Mucosa of stomach (tissue), 1 donor: Measurements from ENCODE around the gene ASAP3.
A peak's percentile ranks its signal among the peaks of the same experiment; 100 is the strongest.

Source experiments
- H3K27me3 ChIP-seq: one replicate; pipeline ENCODE4 v1.7.0; 2013; ENCODE audit warnings: mild to moderate bottlenecking, low read length; ENCODE audit not compliant: control insufficient read depth, insufficient read depth
- H3K36me3 ChIP-seq: one replicate; pipeline ENCODE4 v1.7.0; 2013; ENCODE audit warnings: low read length; ENCODE audit not compliant: control insufficient read depth, insufficient read depth
- H3K4me1 ChIP-seq: one replicate; pipeline ENCODE4 v1.7.0; 2013; ENCODE audit warnings: mild to moderate bottlenecking, low read length; ENCODE audit not compliant: control insufficient read depth, insufficient read depth
- H3K4me3 ChIP-seq: one replicate; pipeline ENCODE4 v1.7.0; 2013; ENCODE audit warnings: low read length
- H3K9ac ChIP-seq: one replicate; pipeline ENCODE4 v1.7.0; 2013; ENCODE audit warnings: mild to moderate bottlenecking, low read length, moderate library complexity
- H3K9me3 ChIP-seq: one replicate; pipeline ENCODE4 v1.7.0; 2013; ENCODE audit warnings: mild to moderate bottlenecking, low read length, moderate library complexity; ENCODE audit not compliant: control insufficient read depth
- donor health status: Pancreatic carcinoma.

Gene ASAP3

DNA sequence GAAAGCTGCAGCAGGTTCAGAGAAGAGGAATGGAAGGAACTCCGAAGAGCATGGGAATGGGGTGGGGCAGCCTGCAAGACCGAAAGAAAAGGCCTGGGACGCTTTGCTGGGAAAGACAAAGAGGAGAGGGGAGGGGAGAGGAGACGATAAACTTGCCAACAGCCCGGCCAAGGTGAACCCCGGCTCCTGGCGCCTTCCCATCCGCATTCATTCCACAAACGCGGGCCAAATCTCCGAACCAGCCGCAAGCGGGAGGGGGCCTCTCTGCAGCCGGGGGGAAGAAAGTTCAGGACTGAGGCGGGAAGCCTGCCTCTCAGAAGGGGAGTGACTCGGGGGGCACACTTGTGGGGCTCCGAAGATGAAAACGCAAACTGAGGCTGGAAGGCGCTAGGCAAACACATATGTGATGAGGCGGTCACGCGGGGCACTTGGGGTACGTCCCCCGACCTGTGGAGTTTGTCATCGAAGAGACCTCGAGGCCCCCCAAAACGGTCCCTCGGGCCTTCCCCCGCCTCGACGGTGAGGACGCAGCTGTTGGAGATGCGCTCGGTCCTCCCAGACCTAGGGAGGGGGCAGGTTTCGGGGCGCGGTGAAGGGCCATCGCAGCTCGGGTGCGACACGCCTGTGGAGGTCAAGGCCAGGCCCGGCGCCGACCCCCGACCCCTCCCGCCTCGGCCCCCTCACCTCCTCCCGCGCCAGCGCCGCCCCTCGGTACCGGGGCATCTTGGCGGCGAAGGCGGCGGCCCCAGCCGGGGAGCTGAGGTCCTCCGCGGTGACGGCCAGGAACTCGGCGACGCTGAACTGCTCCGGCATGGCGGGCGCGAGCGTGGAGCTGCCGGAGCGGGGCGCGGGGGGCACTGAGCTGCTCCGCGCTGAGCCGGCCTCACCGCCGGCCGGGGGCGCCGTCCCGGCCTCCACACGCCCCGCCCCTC, at the start of gene ASAP3:
Gene ASAP3 (minus strand): TSS at position 859 of the 932 bp plus-strand sequence. CDS start 46 bp downstream, at position 813.
- Histone ChIP-seq H3K4me3 (peak within 1 kb of the TSS; percentile 62), H3K4me1 (peaks cover 21% of the 10 kb centered on the region), H3K27me3 (no peaks in the 10 kb centered on the region), H3K9ac (peak within 1 kb of the TSS; percentile 69), H3K9me3 (no peaks in the 10 kb centered on the region), H3K36me3 (no peaks in the 10 kb centered on the region)

DNA sequence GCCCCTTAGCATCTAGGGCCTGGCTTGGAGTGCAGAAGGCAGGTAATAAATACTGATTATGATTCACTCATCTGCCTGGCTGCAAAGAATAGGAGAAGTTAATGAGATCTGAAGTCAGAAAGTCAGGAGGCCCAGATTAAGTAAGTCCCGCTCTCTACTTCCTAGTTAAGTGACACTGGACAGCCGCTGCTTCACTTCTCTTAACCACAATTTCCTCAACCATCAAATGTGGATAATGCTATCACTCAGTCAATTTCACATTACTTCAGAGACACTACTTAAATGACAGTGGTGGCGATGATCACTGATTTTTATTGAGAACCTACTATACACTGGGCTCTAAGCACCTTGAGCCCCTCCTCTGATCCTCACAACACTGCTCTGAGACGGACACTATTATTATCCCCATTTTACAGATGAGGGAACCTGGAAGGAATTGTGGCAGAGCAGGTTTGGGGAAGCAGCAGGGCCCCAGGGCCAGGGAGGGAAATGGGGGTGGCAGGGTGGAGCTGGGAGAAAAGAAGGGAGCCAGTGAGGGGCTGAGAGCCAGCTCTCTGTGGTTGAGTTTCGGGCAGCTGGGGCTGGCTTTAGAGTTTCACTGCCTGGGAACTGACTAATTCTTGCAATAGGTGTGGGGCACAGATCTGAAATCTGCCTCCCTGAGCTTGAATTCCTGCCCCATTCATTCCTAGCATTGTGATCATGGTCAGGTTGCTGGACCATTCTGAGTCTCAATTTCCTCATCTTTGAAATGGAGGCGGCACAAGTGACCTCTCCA, 49.5 kb upstream of the ASAP3 start:
- Histone ChIP-seq H3K4me1 (peaks cover 36% of the 10 kb centered on the region), H3K36me3 (no peaks in the 10 kb centered on the region), H3K4me3 (no peak overlapping the region), H3K27me3 (no peaks in the 10 kb centered on the region), H3K9ac (no peak overlapping the region), H3K9me3 (no peaks in the 10 kb centered on the region)

DNA sequence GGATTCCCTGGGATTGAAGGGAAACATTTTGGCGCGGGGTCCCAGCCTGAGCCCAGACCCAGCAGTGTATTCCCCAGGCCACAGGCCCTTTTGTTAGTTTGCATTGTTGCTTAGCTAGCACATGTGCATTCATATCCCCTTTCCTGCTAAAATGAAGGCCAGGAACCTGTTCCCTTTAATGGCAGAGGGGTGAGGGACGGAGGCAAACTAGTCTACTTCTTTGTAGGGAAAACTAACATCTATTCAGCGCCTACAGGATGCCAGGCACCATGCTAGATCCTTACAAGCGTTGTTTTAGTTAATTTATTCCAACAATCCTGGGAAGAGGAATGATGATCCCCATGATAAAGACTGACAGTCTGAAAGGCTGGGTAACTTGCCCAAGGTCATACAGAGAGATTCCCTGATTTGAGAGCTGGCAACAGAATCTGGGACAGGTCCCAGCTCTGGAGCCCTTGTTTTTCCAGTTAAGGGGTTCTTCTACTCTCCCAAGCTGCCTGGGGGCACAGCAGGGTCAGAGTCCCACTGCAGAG, 47.6 kb upstream of the ASAP3 start:
- peaks cover 54% of the 10 kb centered on the region for H3K4me1 ChIP-seq
- no peak overlapping the region for H3K9ac ChIP-seq
- H3K36me3 ChIP-seq: no peaks in the 10 kb centered on the region
- H3K9me3 ChIP-seq: no peaks in the 10 kb centered on the region
- no peak overlapping the region for H3K4me3 ChIP-seq
- H3K27me3 ChIP-seq: no peaks in the 10 kb centered on the region

DNA sequence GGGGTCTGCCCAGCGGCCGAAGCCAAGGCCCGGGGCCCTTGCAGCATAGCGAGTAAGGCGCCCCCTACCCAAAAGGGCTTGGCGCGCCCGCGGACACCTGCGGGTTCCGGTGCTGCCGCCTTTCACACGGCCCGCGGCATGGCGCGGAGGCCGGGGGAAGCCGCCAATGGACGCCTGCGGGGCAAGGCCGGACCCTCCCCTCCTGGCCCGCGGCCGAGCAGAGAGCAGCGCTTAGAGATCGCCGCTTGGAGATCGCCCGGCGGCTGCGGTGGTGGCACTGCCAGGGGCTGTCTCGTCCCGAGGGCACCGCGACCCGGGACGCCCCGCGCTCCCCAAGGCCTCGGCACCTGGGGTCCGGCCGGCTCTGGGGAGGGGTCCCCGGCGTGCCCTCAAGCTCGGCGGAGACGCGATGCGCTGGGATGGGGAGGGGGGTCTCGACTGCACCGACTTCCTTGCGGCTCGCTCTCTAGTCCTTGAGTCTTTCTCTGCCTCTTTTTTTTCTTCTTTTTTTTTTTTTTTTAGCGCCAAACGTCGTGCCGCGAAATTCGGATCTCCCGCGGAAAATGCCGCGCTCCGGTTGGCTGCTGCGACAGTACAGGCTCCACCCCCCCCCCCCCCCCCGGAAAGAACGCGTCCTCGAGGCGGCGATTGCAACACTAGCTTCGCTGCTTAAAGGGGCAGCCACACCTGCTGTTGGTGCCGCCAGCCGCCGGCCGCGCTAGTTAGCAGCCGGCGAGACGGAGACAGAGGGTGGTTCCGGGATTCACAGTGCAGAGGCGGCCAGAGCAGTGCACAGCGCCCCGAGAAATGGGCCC, 47.0 kb upstream of the ASAP3 start, which contains the start of gene E2F2:
Gene E2F2 (minus strand): TSS at position 487 of the 815 bp plus-strand sequence. CDS start 440 bp downstream, at position 47.
- Histone ChIP-seq H3K4me3 (peak within 1 kb of the TSS; percentile 61), H3K9me3 (no peaks in the 10 kb centered on the region), H3K36me3 (no peaks in the 10 kb centered on the region), H3K9ac (peak within 1 kb of the TSS; percentile 32), H3K27me3 (no peaks in the 10 kb centered on the region), H3K4me1 (peaks cover 61% of the 10 kb centered on the region)

DNA sequence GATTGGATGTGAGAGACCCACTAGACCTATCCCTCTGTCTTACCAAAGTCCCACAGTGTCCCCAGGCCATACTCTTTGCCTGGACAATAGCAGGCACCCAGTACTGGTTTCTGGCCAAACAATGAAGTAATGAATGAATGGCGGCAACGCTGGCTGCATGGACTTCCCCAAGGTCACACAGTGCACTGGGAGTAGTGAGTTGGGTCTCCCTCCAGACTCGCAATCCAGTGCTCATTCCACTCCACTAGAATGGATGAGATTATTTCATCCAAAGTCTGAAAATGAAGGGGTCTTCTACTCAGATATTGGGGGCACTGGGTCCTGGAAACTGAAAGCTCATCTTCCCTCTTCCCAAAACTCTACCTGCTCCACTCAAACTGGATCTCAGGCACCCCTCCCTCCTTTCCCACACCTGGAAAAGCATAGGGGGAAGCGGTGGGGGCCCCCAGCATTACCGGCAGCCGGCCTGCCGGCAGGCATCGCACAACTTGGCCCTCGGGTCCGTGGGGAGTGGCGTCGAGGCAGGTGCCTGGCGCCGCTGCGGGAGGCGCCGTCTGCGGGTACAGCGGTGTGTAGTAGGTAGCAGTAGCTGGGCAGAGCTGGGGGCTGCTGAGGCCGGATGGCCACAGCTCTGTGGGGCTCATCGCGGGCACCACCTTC, 46.2 kb upstream of the ASAP3 start:
- Histone ChIP-seq H3K4me1 (peaks cover 68% of the 10 kb centered on the region), H3K9me3 (no peaks in the 10 kb centered on the region), H3K27me3 (no peaks in the 10 kb centered on the region), H3K36me3 (no peaks in the 10 kb centered on the region), H3K9ac (peak overlapping the region; percentile 32), H3K4me3 (peak overlapping the region; percentile 61)

DNA sequence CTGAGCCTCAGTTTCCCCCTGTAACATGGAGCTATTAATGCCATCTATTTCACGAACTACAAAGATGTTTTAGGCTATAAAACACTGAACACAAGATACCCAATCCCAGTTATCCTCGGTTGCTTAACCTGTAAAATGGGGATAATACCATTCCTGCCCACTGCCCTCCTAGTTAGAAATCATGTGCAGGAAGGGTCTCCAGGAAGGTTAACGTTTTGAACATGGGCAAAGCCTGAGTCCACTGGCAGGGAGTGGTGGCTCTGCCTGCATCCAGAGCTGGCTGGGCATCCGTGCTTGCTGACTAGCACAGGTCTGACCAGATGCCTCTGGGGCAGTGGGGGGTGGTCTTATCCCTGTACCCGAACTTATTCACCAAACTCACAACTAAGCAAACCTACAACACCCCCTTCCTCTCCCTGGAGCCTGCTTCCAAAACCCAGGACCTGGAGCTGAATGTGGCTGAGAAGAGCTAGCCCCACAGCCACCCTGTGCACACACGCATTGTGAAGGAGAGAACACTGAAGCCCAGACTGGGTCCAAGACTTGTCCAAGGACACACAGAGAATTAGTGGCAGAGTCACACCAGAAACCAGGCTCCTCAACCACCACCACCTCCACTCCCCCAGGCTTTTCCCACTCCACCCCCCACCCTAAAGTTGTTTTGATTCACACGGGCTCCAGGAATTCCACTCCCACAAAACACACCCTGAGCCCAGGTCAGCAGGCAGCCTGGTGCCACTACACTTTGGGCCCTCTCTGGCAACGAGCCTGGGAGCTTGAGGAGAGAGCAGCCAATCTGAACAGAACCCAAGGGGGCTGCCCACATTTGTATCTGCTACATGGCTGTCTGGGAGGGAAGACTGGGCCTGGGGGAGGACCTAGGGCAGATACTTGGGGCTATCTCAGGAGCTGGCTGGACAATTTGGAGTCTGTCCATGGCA, 45.4 kb upstream of the ASAP3 start:
- Histone ChIP-seq H3K36me3 (no peaks in the 10 kb centered on the region), H3K4me3 (no peak overlapping the region), H3K27me3 (peaks cover 4% of the 10 kb centered on the region), H3K9me3 (no peaks in the 10 kb centered on the region), H3K9ac (peak overlapping the region; percentile 32), H3K4me1 (peaks cover 76% of the 10 kb centered on the region)

DNA sequence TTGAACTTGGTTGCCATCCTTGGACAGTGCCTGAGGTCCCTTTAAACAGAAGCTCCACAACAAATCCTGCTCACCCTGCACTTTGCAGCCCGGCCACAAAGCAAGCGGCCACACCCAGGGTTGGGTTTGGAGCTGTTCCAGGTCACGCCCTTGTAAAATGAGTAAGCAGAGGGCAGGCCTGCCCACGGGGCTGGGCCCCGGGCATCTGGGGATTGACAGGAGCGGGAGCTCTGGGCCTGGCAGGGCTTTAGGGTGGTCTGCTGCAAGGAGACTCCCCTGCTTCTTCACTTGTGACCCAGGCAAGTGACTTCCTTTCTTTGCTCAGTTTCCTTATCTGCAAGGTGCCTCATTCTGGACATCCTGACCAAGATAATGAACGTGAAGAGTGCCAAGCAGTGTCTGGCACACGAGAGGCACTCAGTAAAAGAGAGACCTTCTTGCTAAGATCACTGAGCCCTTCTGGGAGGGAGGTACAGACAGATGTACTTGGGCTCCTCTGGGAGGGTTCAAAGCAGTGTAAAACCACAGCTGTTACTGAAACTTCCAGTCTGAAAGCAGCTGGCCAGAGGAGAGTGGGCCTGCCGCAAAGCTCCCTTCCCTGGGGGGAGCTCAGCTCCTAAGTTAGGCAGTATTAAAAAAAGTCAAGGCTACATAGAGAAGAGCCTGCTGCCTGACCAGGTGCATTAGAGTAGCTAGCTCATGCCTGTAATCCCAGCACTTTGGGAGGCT, 44.4 kb upstream of the ASAP3 start:
- peaks cover 82% of the 10 kb centered on the region for H3K4me1 ChIP-seq
- peak overlapping the region; percentile 33 for H3K4me3 ChIP-seq
- H3K9me3 ChIP-seq: no peaks in the 10 kb centered on the region
- H3K27me3 ChIP-seq: peaks cover 4% of the 10 kb centered on the region
- peak overlapping the region; percentile 69 for H3K9ac ChIP-seq
- H3K36me3 ChIP-seq: no peaks in the 10 kb centered on the region

DNA sequence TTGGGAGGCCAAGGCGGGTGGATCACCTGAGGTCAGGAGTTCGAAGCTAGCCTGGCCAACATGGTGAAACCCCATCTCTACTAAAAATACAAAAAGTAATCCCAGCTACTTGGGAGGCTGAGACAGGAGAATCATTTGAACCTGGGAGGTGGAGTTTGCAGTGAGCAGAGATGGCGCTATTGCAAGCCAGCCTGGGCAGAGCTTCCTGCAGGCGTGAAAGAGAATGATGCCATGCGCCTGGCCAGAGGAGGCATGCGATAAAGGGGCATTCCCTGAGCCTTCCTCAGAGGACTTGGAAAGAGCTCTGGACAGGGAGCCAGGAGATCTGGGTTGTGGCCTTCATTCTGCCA, 43.9 kb upstream of the ASAP3 start:
- Histone ChIP-seq H3K36me3 (no peaks in the 10 kb centered on the region), H3K4me3 (no peak overlapping the region), H3K9ac (no peak overlapping the region), H3K27me3 (peaks cover 4% of the 10 kb centered on the region), H3K4me1 (peaks cover 82% of the 10 kb centered on the region), H3K9me3 (no peaks in the 10 kb centered on the region)

DNA sequence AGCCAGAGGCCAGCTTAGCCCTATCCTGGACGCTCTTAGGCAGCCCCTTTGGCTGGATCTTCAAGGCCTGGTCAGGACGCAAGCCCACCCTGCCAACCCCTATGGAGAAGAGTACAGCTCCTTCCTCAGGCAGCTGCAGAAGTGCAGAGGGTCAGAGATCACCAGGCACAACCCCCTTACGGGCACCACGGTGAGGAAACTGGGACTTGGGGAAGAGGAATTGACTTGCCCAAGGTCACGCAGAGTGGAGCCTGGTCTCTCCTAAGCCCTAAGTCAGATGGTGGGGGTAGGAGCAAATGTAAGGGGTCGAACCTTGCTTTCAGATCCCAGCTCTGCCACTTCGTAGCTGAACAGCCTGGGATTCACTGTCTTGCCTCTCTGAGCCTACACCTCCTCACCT, 43.4 kb upstream of the ASAP3 start:
- Histone ChIP-seq H3K27me3 (peaks cover 4% of the 10 kb centered on the region), H3K9ac (no peak overlapping the region), H3K4me1 (peaks cover 82% of the 10 kb centered on the region), H3K4me3 (no peak overlapping the region), H3K9me3 (no peaks in the 10 kb centered on the region), H3K36me3 (no peaks in the 10 kb centered on the region)
